D721Med (cell line): ENCODE results near the gene PTPN12.
"Not testable (repeated sequence)": the region's sequence is repeated elsewhere in the genome, so short reads cannot be mapped to it uniquely, and the experiment has no call there.

Experiments used
- DNase-seq: peaks from one replicate; pipeline ENCODE4 v3.0.0; 2011; ENCODE audit warnings: low spot score; ENCODE audit not compliant: insufficient read length
- FAIRE-seq: peaks from 2 replicates; lab custom pipeline; 2011; peaks lifted over from hg19 to GRCh38; lab: Jason Lieb, UNC
- TF ChIP-seq, protein P1 (sequence below): IDR thresholded peaks from 2 replicates; pipeline ENCODE4 v1.5.1; 2012; ENCODE audit warnings: mild to moderate bottlenecking, control low read depth; ENCODE audit not compliant: insufficient read depth; ENCODE audit errors: missing control alignments

Gene PTPN12

DNA sequence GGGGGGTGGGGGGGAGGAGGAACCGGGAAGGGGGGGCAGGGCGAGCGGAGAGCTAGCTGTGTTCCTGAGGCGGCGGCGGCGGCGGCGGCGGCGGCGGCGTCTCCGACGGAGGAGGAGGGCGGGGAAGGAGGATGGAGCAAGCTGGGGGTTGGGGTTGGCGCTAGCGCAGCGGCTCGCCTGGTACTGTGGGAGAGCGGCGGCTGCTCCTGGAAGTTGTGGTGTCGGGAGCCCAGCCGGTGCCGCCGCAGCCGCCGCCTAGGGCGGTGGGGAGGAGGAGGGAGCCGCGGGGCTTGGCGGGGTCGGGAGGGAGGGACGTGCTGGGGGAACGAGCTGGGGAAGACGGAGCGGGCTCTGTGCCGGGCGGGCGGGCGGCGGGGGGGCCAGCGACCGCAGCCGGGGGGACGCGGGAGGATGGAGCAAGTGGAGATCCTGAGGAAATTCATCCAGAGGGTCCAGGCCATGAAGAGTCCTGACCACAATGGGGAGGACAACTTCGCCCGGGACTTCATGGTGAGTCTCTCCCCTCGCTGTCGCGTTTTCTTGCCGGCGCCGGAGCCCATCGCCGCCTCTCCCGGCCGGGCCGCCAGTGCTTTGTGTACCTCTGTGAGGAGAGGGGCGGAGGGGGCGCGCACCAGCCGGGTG is at the start of gene PTPN12:
TSS of gene PTPN12 (plus strand) at position 160 of the 642 bp plus-strand sequence. CDS start at position 412, 252 bp downstream.
- TF ChIP-seq, protein P1, sequence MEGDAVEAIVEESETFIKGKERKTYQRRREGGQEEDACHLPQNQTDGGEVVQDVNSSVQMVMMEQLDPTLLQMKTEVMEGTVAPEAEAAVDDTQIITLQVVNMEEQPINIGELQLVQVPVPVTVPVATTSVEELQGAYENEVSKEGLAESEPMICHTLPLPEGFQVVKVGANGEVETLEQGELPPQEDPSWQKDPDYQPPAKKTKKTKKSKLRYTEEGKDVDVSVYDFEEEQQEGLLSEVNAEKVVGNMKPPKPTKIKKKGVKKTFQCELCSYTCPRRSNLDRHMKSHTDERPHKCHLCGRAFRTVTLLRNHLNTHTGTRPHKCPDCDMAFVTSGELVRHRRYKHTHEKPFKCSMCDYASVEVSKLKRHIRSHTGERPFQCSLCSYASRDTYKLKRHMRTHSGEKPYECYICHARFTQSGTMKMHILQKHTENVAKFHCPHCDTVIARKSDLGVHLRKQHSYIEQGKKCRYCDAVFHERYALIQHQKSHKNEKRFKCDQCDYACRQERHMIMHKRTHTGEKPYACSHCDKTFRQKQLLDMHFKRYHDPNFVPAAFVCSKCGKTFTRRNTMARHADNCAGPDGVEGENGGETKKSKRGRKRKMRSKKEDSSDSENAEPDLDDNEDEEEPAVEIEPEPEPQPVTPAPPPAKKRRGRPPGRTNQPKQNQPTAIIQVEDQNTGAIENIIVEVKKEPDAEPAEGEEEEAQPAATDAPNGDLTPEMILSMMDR: no peak
- no peak for FAIRE-seq

DNA sequence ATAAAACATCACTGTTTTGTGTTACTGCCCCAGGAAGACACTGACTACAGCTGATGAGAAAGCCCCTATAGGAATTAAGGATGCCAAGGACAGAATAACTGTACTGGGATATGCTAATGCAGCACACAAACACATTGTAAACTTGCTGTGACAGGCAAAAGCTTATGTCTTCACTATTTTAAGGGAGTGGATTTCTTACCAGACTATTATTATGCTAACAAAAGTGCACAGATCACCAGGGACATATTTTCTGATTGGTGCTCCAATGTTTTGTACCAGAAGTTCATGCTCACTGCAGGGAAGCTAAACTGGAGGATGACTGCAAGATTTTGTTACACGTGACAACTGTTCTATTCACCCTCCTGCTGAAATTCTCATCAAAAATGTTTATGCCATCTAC is 48.1 kb upstream of the PTPN12 start:
- FAIRE-seq (no peak), DNase-seq (no peak)
- TF ChIP-seq, protein P1: no peak

More for the DNA sequence above, at the start of gene PTPN12:
- peak; percentile 27 for DNase-seq

DNA sequence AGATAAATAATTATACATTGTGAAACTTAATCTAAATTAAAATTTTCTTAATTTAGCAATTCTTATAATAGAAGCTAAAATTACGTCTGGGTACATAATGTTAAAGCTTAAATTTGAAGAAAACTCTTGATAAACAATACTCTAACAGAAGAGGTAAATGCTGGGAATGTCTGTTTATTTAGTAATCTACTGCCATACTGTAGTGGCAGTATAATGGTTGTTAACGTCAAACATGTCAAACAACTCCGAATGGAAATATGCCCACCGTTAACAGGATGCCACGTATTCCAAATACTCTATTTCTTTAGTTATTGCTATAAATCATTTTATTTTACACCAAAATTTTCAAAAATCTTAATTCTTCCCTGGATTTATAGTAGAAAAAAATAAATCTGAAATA is 40.0 kb upstream of the PTPN12 start:
- TF ChIP-seq, protein P1: no peak
- FAIRE-seq: no peak
- no peak for DNase-seq

DNA sequence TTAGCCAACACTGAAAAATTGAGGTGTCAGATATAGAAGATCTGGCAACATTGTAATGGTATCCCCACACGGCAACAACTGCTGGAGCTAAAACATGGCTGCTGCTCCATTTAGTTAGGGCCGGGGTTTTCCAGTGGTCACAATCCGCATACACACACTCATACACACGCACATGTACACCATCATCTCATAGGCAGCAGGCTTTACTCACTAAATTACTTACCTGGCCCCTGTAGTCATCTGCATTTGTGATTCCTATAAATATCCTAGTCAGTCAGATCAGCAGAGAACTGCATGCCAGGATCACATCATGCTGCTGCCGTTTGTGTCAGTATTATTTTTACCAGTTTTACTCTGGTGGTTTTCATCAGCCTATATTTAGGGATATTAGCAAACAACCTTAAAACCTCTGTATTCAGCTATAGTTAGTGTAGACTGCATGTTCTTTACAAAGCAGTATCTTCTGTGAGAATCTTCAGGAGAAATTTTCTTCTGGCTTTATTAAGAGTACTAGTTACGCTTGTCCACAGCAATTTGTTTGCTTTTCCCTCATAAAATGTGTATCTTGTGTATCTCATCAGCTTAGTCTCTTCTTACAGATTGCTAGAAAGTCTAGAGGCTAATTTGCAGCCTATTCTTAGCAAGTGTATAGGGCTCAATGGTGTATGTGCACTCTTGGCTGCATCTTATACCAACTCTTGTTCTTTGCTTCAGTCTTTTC is 38.3 kb upstream of the PTPN12 start:
- DNase-seq: no peak
- TF ChIP-seq, protein P1: no peak
- FAIRE-seq: no peak

DNA sequence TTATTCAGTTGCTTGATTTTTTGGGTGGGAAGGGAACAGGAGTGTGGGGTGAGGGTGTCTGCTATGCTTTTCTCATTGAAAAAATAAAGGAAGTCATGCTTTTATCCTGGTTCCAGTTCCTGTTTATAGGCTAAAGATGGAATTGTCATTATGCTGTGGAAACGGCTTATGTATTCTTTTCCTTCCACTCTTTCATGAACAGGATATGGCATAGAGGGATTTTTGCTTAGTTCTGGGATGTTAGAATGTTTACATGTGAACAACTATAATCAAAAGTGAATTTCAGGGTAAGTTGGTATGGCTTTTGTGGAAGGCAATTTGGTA is 35.9 kb upstream of the PTPN12 start:
- DNase-seq: no peak
- TF ChIP-seq, protein P1: no peak
- no peak for FAIRE-seq

DNA sequence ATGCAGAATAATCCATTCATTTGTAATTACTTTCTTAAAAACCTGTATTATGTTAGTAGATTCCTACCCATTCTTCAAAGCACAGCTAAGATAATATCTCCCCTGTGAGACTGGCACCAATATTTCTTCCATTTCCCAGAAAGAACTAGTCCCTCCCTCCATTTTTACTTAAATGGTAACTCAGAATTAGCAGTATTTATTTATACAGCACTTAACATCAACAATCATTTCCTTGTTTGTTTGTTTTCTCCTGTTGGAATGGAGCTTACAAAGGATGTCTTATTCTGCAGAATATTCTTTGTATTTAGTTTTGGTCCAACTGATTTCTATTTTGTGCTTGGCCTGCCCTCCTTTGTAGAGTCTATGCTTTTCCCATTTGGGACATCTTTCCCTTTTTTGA is 32.1 kb upstream of the PTPN12 start:
- FAIRE-seq (no peak), DNase-seq (no peak)
- TF ChIP-seq, protein P1: no peak

DNA sequence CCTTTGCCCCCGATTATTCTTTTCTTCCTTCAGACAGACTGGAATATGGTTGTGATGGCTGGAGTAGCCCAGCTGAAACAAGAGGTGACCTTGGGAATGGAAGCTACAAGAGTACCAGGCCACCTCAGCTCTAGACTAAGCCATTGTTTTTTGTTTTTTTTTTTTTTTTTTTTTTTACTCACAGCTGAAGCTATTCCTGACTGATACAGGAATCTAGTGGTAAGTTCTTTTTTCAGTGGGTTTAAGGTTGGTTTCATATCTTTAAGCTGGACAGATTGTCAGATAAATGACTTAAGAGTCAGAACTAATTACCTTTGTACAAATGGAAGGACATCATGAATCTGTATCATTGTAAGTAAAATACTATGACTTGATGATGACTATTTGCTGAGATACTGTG is 30.2 kb upstream of the PTPN12 start:
- DNase-seq: no peak
- TF ChIP-seq, protein P1: no peak
- no peak for FAIRE-seq

DNA sequence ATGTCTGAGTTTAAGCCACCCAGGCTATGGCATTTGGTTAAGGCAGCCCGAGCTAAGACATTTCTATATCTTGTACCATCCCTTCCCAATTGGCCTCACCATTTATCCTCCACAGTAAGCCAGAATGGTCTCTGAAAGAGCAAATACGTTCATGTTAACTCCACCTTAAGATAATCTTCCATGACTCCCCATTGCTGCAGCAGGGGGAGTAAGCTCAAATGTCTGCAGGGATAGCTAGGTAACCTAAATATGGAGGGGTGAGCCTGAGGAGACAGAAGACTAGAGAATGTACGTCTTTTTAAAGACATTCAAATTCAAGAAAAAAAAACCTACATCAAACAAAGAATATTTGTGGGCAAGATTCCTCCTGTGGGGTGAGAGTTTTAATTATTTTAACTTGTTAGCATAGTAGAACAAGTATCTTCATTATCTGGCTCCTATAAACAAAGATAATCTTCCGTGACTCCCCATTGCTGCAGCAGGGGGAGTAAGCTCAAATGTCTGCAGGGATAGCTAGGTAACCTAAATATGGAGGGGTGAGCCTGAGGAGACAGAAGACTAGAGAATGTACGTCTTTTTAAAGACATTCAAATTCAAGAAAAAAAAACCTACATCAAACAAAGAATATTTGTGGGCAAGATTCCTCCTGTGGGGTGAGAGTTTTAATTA is 24.0 kb upstream of the PTPN12 start:
- DNase-seq, FAIRE-seq: not testable (repeated sequence)
